Astrocyte of the spinal cord (primary cell): ENCODE data around the gene IQCE.

Source experiments
- DNase-seq: peaks from one replicate; pipeline ENCODE4 v3.0.0; 2011; ENCODE audit warnings: low read depth, low spot score
- H3K4me3 ChIP-seq: 2 replicates; pipeline ENCODE4 v1.5.1; 2011; ENCODE audit warnings: low read depth, mild to moderate bottlenecking, low read length, moderate library complexity
- in situ Hi-C: cut with HindIII; loops from 2 replicates; pipeline ENCODE4 v1.10.0; 2017; ENCODE audit warnings: low sequenced_read_pairs
- TF ChIP-seq, protein P1 (sequence below): IDR thresholded peaks from 2 replicates; pipeline ENCODE4 v1.5.1; 2012; ENCODE audit warnings: low read depth, mild to moderate bottlenecking, low read length, inconsistent platforms

IQCE gene

DNA sequence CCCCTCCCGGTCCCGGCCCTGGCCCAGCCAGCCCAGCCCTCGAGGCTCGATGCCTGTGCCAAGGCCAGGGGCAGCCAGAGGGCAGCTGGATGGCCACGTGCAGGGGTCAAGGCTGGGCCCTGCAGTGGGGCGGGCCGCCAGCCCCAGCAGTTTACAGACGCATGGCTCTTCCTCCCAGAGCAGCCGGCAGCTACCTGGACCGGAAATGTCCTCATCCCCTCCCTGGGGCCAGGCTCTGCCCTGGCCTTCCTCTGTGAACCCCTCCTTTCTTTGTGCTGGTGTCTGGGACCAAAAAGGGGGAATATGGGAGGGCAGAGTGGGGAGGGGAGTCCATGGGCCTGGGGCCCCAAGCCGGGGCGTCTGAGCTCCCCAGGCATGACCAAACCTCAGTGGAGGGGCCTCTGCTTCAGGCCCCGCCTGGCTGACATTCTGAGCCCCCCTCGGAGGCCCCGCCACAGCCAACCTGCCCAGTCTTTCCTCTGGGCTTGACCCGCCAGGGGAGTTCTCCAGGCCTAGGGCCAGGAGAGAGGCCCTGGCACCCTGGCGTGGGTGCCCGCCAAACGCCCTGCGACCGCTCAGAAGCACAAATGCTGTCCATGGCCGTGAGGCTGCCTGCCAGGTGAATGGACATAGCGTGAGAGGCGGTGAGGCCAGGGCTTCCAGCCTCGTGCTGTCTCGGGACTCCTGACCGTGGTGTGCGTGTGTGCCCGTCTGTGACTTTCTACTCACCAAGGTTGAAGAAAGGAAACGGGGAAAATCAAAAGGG is 104.5 kb downstream of the IQCE start:
- in situ Hi-C loops: no loop called here
- H3K4me3 ChIP-seq: no peak overlapping the region
- DNase-seq: no peak
- TF ChIP-seq, protein P1, sequence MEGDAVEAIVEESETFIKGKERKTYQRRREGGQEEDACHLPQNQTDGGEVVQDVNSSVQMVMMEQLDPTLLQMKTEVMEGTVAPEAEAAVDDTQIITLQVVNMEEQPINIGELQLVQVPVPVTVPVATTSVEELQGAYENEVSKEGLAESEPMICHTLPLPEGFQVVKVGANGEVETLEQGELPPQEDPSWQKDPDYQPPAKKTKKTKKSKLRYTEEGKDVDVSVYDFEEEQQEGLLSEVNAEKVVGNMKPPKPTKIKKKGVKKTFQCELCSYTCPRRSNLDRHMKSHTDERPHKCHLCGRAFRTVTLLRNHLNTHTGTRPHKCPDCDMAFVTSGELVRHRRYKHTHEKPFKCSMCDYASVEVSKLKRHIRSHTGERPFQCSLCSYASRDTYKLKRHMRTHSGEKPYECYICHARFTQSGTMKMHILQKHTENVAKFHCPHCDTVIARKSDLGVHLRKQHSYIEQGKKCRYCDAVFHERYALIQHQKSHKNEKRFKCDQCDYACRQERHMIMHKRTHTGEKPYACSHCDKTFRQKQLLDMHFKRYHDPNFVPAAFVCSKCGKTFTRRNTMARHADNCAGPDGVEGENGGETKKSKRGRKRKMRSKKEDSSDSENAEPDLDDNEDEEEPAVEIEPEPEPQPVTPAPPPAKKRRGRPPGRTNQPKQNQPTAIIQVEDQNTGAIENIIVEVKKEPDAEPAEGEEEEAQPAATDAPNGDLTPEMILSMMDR: no peak

DNA sequence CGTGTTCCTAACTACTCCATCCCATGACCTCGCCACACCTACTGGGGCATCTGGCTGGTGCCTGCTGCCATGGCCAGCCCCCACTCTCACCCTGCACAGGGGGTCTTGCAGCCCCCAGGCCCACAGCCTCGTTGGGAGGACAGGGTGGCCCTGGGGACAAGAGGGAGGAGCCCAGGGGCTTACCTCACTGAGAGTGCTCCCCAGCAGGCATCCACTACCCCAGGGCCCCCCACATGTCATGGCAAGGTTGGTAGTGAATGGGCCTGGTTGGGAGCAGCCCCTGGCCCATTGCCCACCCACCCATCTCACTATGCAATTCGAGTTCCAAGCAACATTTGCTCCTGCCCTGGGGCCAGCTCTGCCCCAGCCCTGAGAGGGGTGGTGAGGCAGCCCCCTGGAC is 105.2 kb downstream of the IQCE start:
- TF ChIP-seq, protein P1: no peak
- no peak overlapping the region for H3K4me3 ChIP-seq
- in situ Hi-C loops: no loop called here
- no peak for DNase-seq
